HEK293 (cell line): Measurements from ENCODE around the gene PSD2.

ENCODE experiments used
- ATF2 ChIP-seq: fragments of 450-650 bp; formaldehyde crosslinking; IDR thresholded peaks from 2 replicates; pipeline ENCODE4 v1.5.1; 2016; ENCODE audit warnings: missing biosample characterization, missing genetic modification characterization, low read depth
- CTCF ChIP-seq: fragments of 450-650 bp; formaldehyde crosslinking; IDR thresholded peaks from 2 replicates; pipeline ENCODE4 v1.5.1; 2016; ENCODE audit warnings: missing biosample characterization, missing genetic modification characterization
- ZBTB8A ChIP-seq: fragments of 450-650 bp; formaldehyde crosslinking; IDR thresholded peaks from 2 replicates; pipeline ENCODE4 v1.5.1; 2016; ENCODE audit warnings: missing biosample characterization, missing genetic modification characterization
- ZNF341 ChIP-seq: fragments of 450-650 bp; formaldehyde crosslinking; IDR thresholded peaks from 2 replicates; pipeline ENCODE4; 2016; ENCODE audit warnings: low read depth, missing biosample characterization, missing genetic modification characterization
- ZNF629 ChIP-seq: fragments of 450-650 bp; formaldehyde crosslinking; IDR thresholded peaks from 2 replicates; pipeline ENCODE4 v1.5.1; 2017; ENCODE audit warnings: missing biosample characterization, missing genetic modification characterization
- ZNF704 ChIP-seq: fragments of 450-650 bp; formaldehyde crosslinking; IDR thresholded peaks from 2 replicates; pipeline ENCODE4 v1.5.1; 2016; ENCODE audit warnings: missing biosample characterization, missing genetic modification characterization
- TF ChIP-seq, protein P1 (sequence below): fragments of 450-650 bp; formaldehyde crosslinking; IDR thresholded peaks from 2 replicates; pipeline ENCODE4 v1.5.1; 2016; ENCODE audit warnings: missing biosample characterization, missing genetic modification characterization, low read depth

DNA sequence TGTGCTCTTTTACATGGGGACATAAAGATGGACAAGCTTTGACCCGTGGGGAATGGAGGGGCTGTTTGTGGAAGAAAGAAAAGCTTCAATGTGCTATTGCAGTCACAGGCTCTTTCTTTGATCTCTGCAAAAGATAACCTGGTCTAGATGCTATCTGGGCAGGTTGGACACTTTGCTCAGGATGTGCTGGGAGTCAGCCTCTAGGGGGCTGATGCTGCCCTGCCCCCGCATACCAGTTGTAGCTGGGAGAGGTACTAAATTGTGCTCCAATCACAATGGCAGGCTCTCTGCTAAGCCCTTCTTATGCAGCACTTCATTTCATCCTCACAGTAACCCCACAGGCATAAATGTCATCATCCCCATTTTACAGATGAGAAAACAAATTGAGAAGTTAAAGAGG is 67.2 kb downstream of the PSD2 start:
- no peak for TF ChIP-seq CTCF (tag by site-specific recombination)
- TF ChIP-seq ZNF629 (tag by site-specific recombination), result no peak
- TF ChIP-seq ATF2 (tag by site-specific recombination), result no peak
- TF ChIP-seq, protein P1, sequence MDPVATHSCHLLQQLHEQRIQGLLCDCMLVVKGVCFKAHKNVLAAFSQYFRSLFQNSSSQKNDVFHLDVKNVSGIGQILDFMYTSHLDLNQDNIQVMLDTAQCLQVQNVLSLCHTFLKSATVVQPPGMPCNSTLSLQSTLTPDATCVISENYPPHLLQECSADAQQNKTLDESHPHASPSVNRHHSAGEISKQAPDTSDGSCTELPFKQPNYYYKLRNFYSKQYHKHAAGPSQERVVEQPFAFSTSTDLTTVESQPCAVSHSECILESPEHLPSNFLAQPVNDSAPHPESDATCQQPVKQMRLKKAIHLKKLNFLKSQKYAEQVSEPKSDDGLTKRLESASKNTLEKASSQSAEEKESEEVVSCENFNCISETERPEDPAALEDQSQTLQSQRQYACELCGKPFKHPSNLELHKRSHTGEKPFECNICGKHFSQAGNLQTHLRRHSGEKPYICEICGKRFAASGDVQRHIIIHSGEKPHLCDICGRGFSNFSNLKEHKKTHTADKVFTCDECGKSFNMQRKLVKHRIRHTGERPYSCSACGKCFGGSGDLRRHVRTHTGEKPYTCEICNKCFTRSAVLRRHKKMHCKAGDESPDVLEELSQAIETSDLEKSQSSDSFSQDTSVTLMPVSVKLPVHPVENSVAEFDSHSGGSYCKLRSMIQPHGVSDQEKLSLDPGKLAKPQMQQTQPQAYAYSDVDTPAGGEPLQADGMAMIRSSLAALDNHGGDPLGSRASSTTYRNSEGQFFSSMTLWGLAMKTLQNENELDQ, result no peak
- no peak for TF ChIP-seq ZNF704 (tag by site-specific recombination)
- no peak for TF ChIP-seq ZBTB8A (tag by site-specific recombination)
- TF ChIP-seq ZNF341 (tag by site-specific recombination), result no peak
